HG03025 (cell line): ENCODE data around the gene PKD2L1.
"Not testable (repeated sequence)": the region's sequence is repeated elsewhere in the genome, so short reads cannot be mapped to it uniquely, and the experiment has no call there.

Experiments used
- ATAC-seq: cut with Tn5 transposase; IDR thresholded peaks from one replicate; pipeline ENCODE4 v1.9.1; 2021; ENCODE audit warnings: mild to moderate bottlenecking, moderate library complexity; ENCODE audit not compliant: unreplicated experiment, low FRiP score

PKD2L1 gene

GRCh38 chr10:100330079-100330478 is at the start of gene PKD2L1:
PKD2L1 (minus strand) TSS chr10:100330228; CDS start chr10:100330103, 125 bp downstream.
- ATAC-seq: no peak

GRCh38 chr10:100377830-100378229 is 47.8 kb upstream of the PKD2L1 start:
- ATAC-seq: no peak

GRCh38 chr10:100376656-100377055 is 46.6 kb upstream of the PKD2L1 start:
- ATAC-seq: not testable (repeated sequence)

GRCh38 chr10:100374677-100375353 is 44.8 kb upstream of the PKD2L1 start:
- not testable (repeated sequence) for ATAC-seq

- ATAC-seq: no peak
Measured at GRCh38 chr10:100374200-100374655, 44.2 kb upstream of the PKD2L1 start.

- ATAC-seq: peak; percentile 87
Measured at GRCh38 chr10:100373298-100374199, 43.5 kb upstream of the PKD2L1 start.

- ATAC-seq: no peak
Measured at GRCh38 chr10:100372415-100373297, 42.6 kb upstream of the PKD2L1 start.

GRCh38 chr10:100371482-100372027 is 41.5 kb upstream of the PKD2L1 start:
- no peak for ATAC-seq

GRCh38 chr10:100370714-100371481 is 40.9 kb upstream of the PKD2L1 start:
- no peak for ATAC-seq

GRCh38 chr10:100368721-100369120 is 38.7 kb upstream of the PKD2L1 start:
- no peak for ATAC-seq

- no peak for ATAC-seq
Measured at GRCh38 chr10:100364735-100365391, 34.8 kb upstream of the PKD2L1 start.

GRCh38 chr10:100364175-100364574 is 34.1 kb upstream of the PKD2L1 start:
- ATAC-seq: no peak

- ATAC-seq: no peak
Measured at GRCh38 chr10:100362570-100363496, 32.8 kb upstream of the PKD2L1 start.

GRCh38 chr10:100360234-100360633 is 30.2 kb upstream of the PKD2L1 start:
- no peak for ATAC-seq

- ATAC-seq: no peak
Measured at GRCh38 chr10:100359529-100360150, 29.6 kb upstream of the PKD2L1 start.

GRCh38 chr10:100359030-100359432 is 29.0 kb upstream of the PKD2L1 start:
- no peak for ATAC-seq

GRCh38 chr10:100357059-100357858 is 27.2 kb upstream of the PKD2L1 start:
- ATAC-seq: no peak
